Upper lobe of left lung (tissue), 6 donors: ENCODE measurements around the gene ADGRD1. TPM values are rescaled to one million over a fixed set of nuclear protein-coding genes. Genes with fewer than 3 reads are reported as not detected.
A peak's percentile ranks its signal among the peaks of the same experiment; 100 is the strongest.
"Not testable (repeated sequence)": the region's sequence is repeated elsewhere in the genome, so short reads cannot be mapped to it uniquely, and the experiment has no call there.

Experiments
- ATAC-seq, 2 donors: fragments of 200-7000 bp; cut with Tn5 transposase; one replicate each; pipeline ENCODE4 v1.9.1; 2022; ENCODE audit warnings: mild to moderate bottlenecking in 2 of 2, moderate library complexity in 2 of 2; ENCODE audit not compliant: low FRiP score in 2 of 2
- DNase-seq, 2 donors: peaks; one replicate each; pipeline ENCODE4 v3.0.0-alpha.2; 2019 to 2020
- H3K27ac ChIP-seq, 4 donors: fragments of 200-600 bp; sonication (generic); one replicate each; pipeline ENCODE4 v1.5.1; 2016 to 2019
- H3K27me3 ChIP-seq, 4 donors: fragments of 200-600 bp; sonication (generic); one replicate each; pipeline ENCODE4 v1.5.1; 2017 to 2019
- H3K36me3 ChIP-seq, 4 donors: fragments of 200-600 bp; sonication (generic); one replicate each; pipeline ENCODE4 v1.5.1; 2016 to 2019
- H3K4me1 ChIP-seq, 4 donors: fragments of 200-600 bp; sonication (generic); one replicate each; pipeline ENCODE4 v1.5.1; 2018 to 2019
- H3K4me3 ChIP-seq, 4 donors: fragments of 200-600 bp; sonication (generic); one replicate each; pipeline ENCODE4 v1.5.1; 2017 to 2019; ENCODE audit warnings: mild to moderate bottlenecking in 2 of 4, moderate library complexity in 1 of 4
- H3K9me3 ChIP-seq, 4 donors: fragments of 200-600 bp; sonication (generic); one replicate each; pipeline ENCODE4 v1.5.1; 2018 to 2019
- EP300 ChIP-seq, 4 donors: sonication (generic); formaldehyde crosslinking; IDR thresholded peaks; one replicate each; pipeline ENCODE4 v1.5.1; 2017; ENCODE audit warnings: antibody characterized with exemption in 4 of 4, control low read depth in 2 of 4
- POLR2A ChIP-seq, 4 donors: fragments of 450-650 bp; IDR thresholded peaks; one replicate each; pipeline ENCODE4 v1.5.1; 2016 to 2017; ENCODE audit warnings: antibody characterized with exemption in 4 of 4, mild to moderate bottlenecking in 2 of 4
- POLR2AphosphoS5 ChIP-seq, 2 donors: sonication (generic); formaldehyde crosslinking; IDR thresholded peaks; one replicate each; pipeline ENCODE4 v1.5.1; 2017; ENCODE audit warnings: antibody characterized with exemption in 2 of 2
- WGBS, 2 donors: methylation state at CpG; one replicate each; pipeline ENCODE4 v1.1.5; 2017 to 2018; 5-methylcytosine and 5-hydroxymethylcytosine counted together
- total RNA-seq, 6 donors: library from RNA; depleted of rRNA in 4 of 6; stranded (reverse); fragments of >200 nt in 4 of 6; gene quantifications; one replicate each; pipeline versions ENCODE4 v1.1.0 to v1.2.1, GENCODE V29; 2016 to 2021
- TF ChIP-seq, protein P1 (sequence below), 6 experiments: fragments of 450-650 bp in 4 of 6; fragments of 200-600 bp in 2 of 6; sonication (generic) in 2 of 6; IDR thresholded peaks; one replicate each; pipeline ENCODE4 v1.5.1; 2016 to 2019; ENCODE audit warnings: antibody characterized with exemption in 6 of 6
- donor health status: DM: no; HTN: no; CAD: no; lungs with moderate emphysema.
- donor health status: DM: no; HTN: yes; CAD: no; lungs with severe emphysema.

The ADGRD1 gene
- total RNA-seq, 6 donors from 2014 or later, result 84.2 to 124 (median 94.7) TPM

DNA sequence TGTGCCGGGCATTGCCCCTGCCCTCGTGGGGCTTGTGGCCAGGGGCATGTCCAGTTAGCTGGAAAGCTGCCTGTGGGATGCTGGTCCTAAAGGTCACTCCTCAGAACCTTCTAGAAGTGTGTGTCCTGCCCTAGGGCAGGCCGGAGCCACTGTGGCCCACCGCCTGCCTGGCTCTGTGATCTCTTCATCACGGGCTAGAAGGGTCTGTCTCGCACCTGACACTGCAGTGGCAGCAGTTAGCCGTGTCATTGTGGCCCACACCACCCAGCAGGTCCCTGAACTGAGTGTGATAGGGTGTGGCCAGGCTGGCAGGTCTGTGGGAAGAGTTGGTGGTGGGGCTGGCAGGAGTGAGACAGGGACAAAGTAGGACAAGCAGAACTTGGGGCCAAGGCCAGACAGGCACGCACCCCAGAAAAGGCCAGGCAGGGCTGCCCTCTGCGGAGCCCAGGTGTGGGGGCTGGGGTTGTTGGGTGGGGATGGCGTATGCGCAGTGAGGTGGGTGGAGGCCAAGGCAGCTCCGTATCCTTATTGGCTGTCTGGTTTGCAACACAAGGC is 41.2 kb downstream of the ADGRD1 start:
- no peak overlapping the region for H3K4me3 ChIP-seq
- no peaks in the 10 kb centered on the region for H3K9me3 ChIP-seq
- no peak for TF ChIP-seq POLR2AphosphoS5 (IDR thresholded peaks at IDR 0.05)
- no peak for TF ChIP-seq POLR2A (IDR thresholded peaks at IDR 0.05)
- TF ChIP-seq EP300 (IDR thresholded peaks at IDR 0.05), result no peak
- TF ChIP-seq, protein P1, sequence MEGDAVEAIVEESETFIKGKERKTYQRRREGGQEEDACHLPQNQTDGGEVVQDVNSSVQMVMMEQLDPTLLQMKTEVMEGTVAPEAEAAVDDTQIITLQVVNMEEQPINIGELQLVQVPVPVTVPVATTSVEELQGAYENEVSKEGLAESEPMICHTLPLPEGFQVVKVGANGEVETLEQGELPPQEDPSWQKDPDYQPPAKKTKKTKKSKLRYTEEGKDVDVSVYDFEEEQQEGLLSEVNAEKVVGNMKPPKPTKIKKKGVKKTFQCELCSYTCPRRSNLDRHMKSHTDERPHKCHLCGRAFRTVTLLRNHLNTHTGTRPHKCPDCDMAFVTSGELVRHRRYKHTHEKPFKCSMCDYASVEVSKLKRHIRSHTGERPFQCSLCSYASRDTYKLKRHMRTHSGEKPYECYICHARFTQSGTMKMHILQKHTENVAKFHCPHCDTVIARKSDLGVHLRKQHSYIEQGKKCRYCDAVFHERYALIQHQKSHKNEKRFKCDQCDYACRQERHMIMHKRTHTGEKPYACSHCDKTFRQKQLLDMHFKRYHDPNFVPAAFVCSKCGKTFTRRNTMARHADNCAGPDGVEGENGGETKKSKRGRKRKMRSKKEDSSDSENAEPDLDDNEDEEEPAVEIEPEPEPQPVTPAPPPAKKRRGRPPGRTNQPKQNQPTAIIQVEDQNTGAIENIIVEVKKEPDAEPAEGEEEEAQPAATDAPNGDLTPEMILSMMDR (IDR thresholded peaks at IDR 0.05), result no peak
- no peaks in the 10 kb centered on the region for H3K27me3 ChIP-seq
- H3K36me3 ChIP-seq, result peaks cover 0 to 12% (median 6%) of the 10 kb centered on the region in 4 donors
- peak overlapping the region in 3 of 4 donors; percentile 33 to 78 (median 35) for H3K27ac ChIP-seq
- ATAC-seq (peak in 1 of 2 donors; percentile 44), DNase-seq (no peak)
- peaks cover 0 to 23% (median 8%) of the 10 kb centered on the region in 4 donors for H3K4me1 ChIP-seq
- WGBS, 2 donors, result 66 to 81% methylated on average over 8 to 12 of the region's 12 CpGs

DNA sequence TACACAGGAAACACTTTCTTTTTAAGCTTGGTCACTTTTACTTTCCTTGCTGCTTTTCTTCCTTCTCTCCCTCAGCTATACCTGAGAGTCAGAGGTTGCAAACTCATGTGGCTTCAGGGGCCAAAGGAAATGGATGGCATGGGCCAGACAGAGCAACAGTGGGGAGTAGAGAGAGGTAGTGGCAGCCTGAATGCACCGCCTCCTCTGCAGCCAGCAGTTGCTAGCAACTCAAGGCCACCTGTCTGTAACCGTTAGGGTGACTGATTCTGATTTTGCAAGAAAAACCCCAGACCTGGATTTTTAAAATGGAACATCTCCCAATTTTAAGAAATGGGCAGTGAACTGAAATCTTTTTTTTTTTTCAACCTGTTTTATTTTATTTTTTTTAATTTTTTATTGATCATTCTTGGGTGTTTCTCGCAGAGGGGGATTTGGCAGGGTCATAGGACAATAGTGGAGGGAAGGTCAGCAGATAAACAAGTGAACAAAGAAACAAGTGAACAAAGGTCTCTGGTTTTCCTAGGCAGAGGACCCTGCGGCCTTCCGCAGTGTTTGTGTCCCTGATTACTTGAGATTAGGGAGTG is 41.8 kb downstream of the ADGRD1 start:
- peak overlapping the region in 3 of 4 donors; percentile 33 to 78 (median 35) for H3K27ac ChIP-seq
- not testable (repeated sequence) for ATAC-seq, H3K9me3 ChIP-seq, H3K27me3 ChIP-seq, H3K4me3 ChIP-seq, DNase-seq
- WGBS, 2 donors, result 70 to 74% methylated on average over 5 of the region's 5 CpGs
- peaks cover 0 to 10% (median 6%) of the 10 kb centered on the region in 4 donors for H3K36me3 ChIP-seq
- H3K4me1 ChIP-seq, result peaks cover 0 to 23% (median 8%) of the 10 kb centered on the region in 4 donors

DNA sequence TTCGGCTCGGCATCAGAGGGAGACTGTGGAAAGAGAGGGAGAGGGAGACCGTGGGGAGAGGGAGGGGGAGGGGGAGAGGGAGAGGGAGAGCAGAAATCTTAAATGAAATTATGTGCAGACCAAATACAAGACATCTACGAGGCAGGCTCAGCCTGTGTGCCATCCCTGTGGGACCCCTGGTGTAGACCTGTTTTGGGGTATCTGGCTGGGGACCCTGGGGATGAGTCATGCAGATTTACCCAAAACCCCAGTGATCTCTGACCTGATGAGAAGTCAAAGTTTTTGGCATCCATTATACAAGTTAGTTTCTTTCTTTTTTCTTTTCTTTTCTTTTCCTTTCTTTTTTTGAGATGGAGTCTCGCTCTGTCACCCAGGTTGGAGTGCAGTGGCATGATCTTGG is 44.4 kb downstream of the ADGRD1 start:
- 89 to 100% methylated on average over 2 to 5 of the region's 5 CpGs for WGBS, 2 donors
- no peaks in the 10 kb centered on the region for H3K27me3 ChIP-seq

DNA sequence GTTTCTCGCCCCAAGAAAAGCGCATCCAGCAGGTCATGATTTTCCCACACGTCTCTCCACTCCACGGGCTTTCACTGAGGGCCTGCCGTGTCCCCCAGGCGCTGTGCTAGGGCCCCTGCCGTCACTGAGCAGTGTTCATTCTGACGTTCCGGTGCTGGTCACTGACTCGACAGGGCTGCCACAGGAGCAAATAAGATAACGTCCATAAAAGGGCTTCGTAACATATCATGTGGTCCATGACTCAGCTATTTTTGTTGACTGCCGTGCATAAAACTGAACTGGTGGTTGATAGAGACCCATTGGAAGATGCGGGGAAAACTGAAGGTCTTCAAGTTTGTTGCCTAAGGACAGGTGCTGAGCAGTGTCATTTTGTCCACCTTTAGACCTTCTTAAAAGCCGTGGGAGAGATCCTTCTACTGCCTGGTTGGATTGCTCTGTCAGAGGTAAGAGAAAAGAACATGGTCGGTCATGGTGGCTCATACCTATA is 46.3 kb downstream of the ADGRD1 start:
- Histone ChIP-seq H3K27ac (peak overlapping the region in 1 of 4 donors; percentile 25), H3K27me3 (no peaks in the 10 kb centered on the region), H3K4me3 (no peak overlapping the region), H3K4me1 (peaks cover 0 to 17% (median 12%) of the 10 kb centered on the region in 4 donors), H3K36me3 (peaks cover 0 to 15% (median 11%) of the 10 kb centered on the region in 4 donors), H3K9me3 (no peaks in the 10 kb centered on the region)
- ATAC-seq (no peak), DNase-seq (no peak)
- TF ChIP-seq, protein P1 (IDR thresholded peaks at IDR 0.05), result no peak
- TF ChIP-seq EP300 (IDR thresholded peaks at IDR 0.05) (no peak), POLR2AphosphoS5 (IDR thresholded peaks at IDR 0.05) (no peak), POLR2A (IDR thresholded peaks at IDR 0.05) (no peak)
- WGBS, 2 donors, result 90 to 93% methylated on average over 16 of the region's 16 CpGs

More for the DNA sequence above, 44.4 kb downstream of the ADGRD1 start:
- Histone ChIP-seq H3K9me3 (no peaks in the 10 kb centered on the region), H3K4me1 (peaks cover 0 to 30% (median 18%) of the 10 kb centered on the region in 4 donors), H3K36me3 (peaks cover 0 to 10% (median 5%) of the 10 kb centered on the region in 4 donors), H3K27ac (no peak overlapping the region), H3K4me3 (no peak overlapping the region)
- ATAC-seq (no peak), DNase-seq (no peak)
- no peak for TF ChIP-seq EP300 (IDR thresholded peaks at IDR 0.05)
- TF ChIP-seq, protein P1 (IDR thresholded peaks at IDR 0.05), result no peak
- no peak for TF ChIP-seq POLR2A (IDR thresholded peaks at IDR 0.05)
- no peak for TF ChIP-seq POLR2AphosphoS5 (IDR thresholded peaks at IDR 0.05)

DNA sequence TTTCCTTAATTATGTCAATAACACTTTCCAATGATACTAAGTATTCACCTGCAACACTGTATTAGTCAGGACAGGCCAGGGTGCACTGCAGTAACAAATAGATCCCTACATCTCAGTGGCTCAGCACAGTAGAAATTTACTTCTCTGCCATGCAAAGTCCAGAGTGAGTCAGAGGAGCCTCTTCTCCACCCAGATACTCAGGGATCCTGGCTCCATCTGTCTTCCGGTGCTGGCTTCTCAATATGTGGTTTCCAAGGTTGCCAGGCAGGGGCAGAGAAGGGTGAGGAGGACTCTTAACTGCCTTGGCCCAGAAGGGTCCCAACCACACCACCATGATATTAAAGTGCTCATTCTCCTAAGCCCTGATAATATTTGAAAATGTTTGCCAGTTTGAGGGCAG is 47.8 kb downstream of the ADGRD1 start:
- Histone ChIP-seq H3K9me3 (no peaks in the 10 kb centered on the region), H3K27ac (peak overlapping the region in 2 of 4 donors; percentile 44 to 78), H3K27me3 (no peaks in the 10 kb centered on the region), H3K36me3 (peaks cover 0 to 29% (median 17%) of the 10 kb centered on the region in 4 donors), H3K4me1 (peaks cover 0 to 17% (median 9%) of the 10 kb centered on the region in 4 donors), H3K4me3 (no peak overlapping the region)
- WGBS, 2 donors, result 71 to 89% methylated on average over 1 of the region's 1 CpG
- ATAC-seq (peak in 1 of 2 donors; percentile 17), DNase-seq (peak in 1 of 2 donors; percentile 43)
- TF ChIP-seq, protein P1 (IDR thresholded peaks at IDR 0.05), result no peak
- no peak for TF ChIP-seq EP300 (IDR thresholded peaks at IDR 0.05)
- TF ChIP-seq POLR2A (IDR thresholded peaks at IDR 0.05), result no peak
- TF ChIP-seq POLR2AphosphoS5 (IDR thresholded peaks at IDR 0.05), result no peak
